Activated gamma-delta T cell (primary cell): ENCODE results near the gene STXBP1.
A peak's percentile ranks its signal among the peaks of the same experiment; 100 is the strongest.

Experiments used
- DNase-seq: peaks from one replicate; lab custom pipeline; 2025; lab: John Stamatoyannopoulos, UW
- total RNA-seq, 2 donors: gene quantifications; one replicate each; lab custom pipeline; 2026; lab: John Stamatoyannopoulos, UW

The STXBP1 gene
- 2.9 to 12.5 reads per million in 2 donors for total RNA-seq

- DNase-seq: peak; percentile 81
Measured at GRCh38 chr9:127611899-127612790, at the start of gene STXBP1. STXBP1 (plus strand) TSS chr9:127612277; CDS start chr9:127612404, 127 bp downstream.

- DNase-seq: no peak
Measured at GRCh38 chr9:127562279-127562796, 49.7 kb upstream of the STXBP1 start.

DNA sequence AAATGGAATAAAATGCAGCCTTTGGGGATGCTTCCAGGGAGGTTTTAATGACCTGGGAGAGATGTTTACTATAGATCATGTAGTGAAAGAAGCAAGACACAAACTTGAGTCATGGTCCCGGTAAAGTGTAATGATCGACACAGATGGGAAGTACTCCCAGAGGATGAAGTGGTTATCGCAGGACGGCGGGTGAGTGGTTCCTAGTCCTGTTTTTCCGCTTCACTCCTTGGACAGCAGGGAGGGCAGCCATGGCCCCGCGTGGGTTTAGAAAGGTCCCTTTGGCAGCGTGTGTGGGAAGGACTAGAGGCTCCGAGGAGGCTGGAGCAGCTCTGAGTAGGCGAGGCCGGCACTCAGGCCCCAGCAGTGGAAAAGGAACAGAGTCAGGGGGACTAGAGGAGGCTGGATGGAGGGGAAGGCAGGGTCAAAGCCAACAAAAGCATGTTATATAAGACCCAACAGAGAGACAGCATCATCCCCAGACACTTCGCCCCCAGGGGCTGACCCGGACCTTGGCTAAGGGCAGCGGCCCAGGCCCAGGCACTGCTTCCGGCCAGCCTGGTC lies 49.2 kb upstream of the STXBP1 start:
- no peak for DNase-seq

GRCh38 chr9:127563579-127563978 lies 48.5 kb upstream of the STXBP1 start:
- DNase-seq: no peak

DNA sequence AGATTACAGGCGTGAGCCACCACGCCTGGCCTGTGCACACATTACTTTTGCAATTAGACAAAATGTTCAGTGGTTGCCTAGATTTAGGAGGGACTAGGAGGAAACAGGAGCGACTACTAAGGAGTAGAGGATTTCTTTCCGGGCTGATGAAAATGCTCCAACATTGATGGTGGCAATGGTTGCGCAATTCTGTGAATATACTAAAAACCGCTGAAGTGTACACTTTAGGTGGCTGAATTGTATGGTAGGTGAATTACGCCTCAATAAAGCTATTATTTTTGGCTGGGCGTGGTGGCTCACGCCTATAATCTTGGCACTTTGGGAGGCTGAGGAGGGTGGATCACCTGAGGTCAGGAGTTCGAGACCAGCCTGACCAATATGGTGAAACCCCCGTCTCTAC lies 46.8 kb upstream of the STXBP1 start:
- no peak for DNase-seq

DNA sequence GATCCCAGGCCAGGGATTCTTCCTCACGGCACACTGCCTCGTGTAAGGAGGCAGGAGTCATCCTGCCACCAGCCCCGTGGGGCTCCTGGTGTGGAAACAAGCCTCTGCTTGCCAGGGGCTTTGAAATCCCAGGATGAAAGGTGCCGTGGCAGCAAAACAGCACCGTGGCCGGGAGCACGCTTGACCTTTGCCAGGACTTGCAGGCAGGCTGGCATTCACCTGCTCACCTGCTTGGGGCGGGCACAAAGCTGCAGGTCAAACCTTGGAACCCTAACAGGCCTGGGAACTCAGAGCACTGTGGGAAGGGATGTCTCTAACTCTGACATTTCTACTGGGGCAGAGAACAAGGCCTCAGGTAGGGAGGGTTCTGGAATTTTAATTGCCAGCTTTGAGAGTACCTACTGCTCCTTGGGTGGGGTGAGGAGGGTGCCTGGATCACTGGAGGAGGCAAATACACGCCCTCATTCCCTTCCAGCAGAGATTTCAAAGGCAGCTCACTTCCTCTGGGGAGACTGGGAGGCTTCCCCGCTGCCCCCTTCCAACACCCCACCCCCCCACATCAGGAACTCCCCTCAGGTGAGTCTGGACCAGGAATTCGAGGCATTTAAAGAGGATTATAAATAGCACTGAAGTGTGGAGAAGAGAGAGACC lies 45.6 kb upstream of the STXBP1 start:
- DNase-seq: no peak

DNA sequence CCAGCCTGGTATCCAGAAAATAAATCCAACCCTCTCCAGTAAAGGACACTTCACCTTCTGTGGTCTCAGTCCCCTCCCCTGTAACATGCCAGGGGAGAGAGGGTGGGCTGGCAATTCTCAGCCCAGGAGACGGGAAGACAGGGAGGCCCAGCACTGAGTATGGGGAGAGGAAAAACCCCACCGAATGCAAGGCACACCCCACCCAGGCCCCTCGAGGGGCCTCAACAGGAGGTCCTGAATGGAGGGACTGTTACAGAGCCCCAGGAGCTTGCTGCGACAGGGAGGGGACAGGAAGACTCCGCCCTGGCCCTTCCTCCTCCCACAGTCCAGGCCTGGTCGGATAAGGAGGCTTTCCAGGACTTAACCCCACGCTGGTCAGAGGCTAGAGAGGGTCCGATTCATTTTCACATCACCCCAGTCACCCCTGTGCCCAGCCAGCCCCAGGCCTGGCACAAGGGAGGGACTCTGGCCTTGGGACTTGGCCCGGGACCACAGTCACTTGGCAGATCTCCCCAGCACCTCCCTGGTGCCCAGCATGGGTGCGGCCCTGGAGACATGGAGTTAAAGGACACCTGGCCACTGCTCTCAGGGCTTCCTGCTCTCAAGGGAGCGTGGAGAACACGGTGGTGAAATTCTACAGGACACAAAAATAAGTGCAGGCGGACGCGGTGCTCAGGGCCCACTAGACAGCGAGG lies 44.9 kb upstream of the STXBP1 start:
- no peak for DNase-seq

GRCh38 chr9:127567730-127568617 lies 44.1 kb upstream of the STXBP1 start:
- DNase-seq: no peak

DNA sequence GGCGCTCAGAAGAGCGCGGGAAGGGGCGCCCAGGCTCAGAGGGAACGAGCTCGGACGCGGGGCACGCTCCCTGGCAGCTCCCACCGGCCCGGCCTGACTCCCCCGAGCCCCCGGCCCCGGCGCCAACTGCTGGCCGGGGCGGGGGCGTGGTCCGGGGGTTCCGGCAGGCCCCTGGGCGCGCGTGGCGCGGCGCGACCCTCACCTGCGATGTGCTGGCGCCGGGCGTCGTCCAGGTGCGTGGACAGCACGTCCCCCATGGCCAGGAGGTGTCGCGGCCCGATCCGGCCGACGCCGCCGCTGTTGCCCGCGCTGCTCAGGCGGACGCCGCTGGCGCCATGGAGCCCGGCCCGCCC lies 43.5 kb upstream of the STXBP1 start:
- DNase-seq: no peak

DNA sequence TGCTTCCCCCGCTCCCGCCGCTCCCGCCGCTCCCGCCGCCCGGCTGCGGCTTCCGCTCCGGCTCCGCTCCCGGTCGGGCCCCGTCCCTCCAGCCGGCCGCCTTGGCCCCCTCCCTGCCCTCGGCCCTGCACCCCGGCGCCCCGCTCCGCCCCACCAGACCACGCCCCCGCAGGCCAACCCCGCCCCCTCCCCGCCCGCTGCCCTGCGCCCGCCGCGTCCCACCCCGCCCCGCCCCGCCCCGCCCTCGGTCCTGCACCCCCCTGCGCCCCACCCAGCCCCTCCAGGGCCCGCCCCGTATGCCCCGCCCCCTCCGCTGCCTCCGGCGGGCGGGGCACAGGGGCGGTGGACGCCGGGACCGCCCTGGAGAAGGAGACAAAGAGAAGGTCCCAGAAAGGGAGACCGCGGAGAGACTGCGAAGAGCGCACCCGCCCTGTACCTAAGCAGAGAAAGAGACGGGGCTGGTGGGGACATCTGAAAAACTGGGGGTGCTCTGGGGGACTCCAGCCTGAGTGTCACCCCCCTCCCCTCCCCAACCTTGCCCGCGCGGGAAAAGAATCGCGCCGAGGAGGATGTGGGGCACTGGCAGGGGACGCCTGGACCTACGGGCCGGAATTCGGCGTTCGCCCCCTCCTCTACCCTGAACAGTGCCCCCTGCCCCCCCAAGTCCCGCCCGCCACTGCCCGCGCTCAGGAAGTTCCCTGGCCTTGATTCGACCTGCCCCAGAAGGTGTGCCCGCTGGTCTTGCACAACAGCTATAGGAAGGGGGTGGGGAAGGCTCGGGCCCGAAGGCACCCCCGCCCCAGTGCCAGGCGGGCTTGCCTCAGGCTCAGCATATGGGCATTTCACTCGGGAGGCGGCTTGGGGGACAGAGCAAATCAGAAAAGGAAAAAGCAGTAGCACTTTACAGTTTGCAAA lies 42.8 kb upstream of the STXBP1 start:
- peak; percentile 66 for DNase-seq

DNA sequence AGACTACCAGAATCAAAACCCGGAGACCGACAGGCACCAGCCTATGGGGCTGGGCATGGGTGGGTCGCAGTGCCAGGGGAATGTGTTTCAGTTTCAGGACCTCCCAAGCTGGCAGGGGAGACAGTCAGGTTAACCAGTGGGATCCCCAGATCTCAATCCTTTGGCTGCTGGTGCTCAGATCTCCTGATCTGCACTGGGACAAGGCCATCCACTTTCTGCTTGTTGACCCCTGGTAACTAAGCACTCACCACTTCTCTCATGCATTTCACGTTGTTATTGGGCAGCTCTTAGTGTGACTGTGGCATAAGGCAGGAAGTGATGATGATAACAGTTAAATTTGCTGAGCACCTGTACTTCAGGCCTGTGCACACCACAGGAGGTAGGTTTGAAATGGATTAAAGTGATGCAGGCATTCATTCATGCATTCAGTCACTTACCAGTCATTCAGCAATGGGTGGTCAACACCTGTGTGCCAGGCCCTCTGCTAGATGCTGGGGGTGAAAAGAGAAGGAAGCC lies 42.1 kb upstream of the STXBP1 start:
- no peak for DNase-seq

GRCh38 chr9:127570533-127571111 lies 41.5 kb upstream of the STXBP1 start:
- DNase-seq: no peak

- no peak for DNase-seq
Measured at GRCh38 chr9:127571971-127572370, 40.1 kb upstream of the STXBP1 start.

- DNase-seq: no peak
Measured at GRCh38 chr9:127572961-127573721, 38.9 kb upstream of the STXBP1 start.

GRCh38 chr9:127574072-127574993 lies 37.7 kb upstream of the STXBP1 start:
- no peak for DNase-seq

- no peak for DNase-seq
Measured at GRCh38 chr9:127575875-127576778, 36.0 kb upstream of the STXBP1 start.
